UCSD-AML1 (cell line): ENCODE measurements around the gene TEX12.
"Not testable (repeated sequence)": the region's sequence is repeated elsewhere in the genome, so short reads cannot be mapped to it uniquely, and the experiment has no call there.

Experiments
- DNase-seq: peaks from one replicate; lab custom pipeline; 2025; ENCODE audit not compliant: unreplicated experiment; lab: John Stamatoyannopoulos, UW

Gene TEX12

DNA sequence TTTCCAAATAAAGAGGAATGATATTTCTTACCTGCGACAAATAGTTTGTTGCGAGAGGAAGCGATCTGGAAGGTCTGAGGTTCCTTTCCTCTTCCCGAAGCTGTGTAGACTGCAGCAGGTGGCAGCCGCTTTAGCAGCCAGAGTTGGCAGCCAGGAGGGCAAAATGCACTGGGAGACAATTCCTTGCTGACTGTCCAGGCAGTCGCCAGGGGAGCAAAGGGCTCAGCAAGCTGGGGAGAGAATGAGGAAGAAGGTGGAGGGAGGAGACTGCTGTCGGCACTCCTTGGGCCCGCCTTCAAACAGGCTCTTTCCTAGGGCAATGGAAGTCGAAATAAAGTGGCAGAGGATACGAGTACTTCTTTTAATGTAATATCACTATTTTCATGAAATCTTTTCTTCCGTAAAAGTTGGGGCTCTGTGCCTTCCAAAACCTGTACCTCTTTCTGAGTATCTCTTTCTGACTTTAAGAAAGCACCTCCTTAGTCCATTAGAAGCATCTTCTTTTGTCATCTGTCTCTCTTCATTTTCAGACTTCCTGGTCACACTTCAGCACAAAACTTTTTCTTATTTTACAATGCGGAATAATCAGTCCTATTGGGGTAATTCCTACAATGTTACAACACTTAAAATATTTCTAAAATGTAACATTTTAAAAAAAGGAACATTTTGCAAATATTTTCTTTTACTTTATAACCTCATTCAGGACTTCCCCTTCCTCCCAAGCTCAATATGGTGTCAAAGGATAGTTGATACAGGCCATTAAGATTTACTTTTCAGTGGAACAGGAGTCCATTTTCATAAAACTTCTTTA is 3.1 kb upstream of the TEX12 start, which contains the start of gene IL18:
TSS of gene IL18 (minus strand) at position 220 of the 811 bp plus-strand sequence. CDS start 9,041 bp downstream, outside the sequence.
- peak; percentile 71 for DNase-seq

DNA sequence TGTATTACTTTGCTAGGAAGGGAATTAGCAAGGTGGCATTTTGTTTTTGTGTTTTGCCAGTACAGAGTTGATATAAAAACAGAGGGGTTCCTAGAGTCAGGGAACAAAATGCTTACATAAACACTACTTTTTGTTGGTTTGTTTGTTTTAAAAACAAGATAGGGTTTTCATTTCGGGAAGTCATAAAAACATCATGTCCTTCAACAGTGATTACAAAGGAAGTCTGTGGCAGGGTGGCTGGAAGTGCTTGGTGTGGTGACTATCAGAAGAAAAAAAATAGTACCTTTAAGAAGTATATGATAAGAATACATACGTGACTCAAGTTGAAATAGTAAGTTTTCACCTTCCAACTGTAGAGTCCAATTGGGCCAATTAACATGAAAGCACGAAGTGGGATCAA is 2.1 kb upstream of the TEX12 start:
- DNase-seq, result no peak

- no peak for DNase-seq
Observed at GRCh38 chr11:112166562-112166961, 610 bp upstream of the TEX12 start.

GRCh38 chr11:112172362-112172994 is 5.3 kb downstream of the TEX12 start:
- no peak for DNase-seq

GRCh38 chr11:112173152-112173551 is 6.0 kb downstream of the TEX12 start:
- no peak for DNase-seq

DNA sequence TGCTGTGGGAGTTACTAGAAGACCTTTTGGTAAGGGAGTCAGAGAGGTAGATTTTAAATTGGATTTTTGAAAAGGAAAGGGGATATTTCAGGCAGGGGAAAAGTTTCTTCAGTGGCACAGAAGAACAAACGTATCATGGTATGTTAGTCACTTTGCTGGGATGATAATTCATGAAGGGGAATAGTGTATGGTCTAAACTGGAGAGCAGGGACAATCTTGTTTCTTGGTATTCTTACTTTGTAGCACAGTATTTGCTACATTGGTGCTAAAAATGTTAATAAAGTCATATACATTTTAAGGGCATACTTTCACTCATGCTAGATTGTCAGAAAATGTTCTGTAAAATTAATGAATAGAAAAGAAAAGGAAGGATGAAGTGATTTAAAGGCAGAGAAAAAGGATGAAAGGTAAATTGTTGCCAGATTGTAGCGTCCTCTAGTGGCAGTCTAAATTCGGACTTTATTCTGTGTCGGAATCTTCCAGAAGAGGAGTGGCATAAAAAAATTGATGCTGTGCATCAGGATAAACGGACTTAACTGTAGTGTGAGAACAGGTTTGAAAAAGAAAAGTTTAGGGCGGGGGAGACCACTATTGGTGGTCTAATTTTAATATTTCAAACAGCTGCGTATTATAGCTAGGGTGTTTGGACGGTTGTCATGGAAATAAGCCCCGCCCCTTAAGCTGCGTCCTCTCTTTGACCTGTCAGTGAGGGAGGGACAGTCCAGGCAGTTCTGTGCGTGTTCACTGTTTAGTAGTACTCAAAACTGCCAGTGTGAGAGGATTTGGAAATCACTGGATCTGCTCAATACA is 7.8 kb downstream of the TEX12 start, which contains the start of gene BCO2:
TSS of gene BCO2 (plus strand) at position 724 of the 810 bp plus-strand sequence. CDS start 90 bp downstream, outside the sequence.
- DNase-seq, result peak; percentile 33

DNA sequence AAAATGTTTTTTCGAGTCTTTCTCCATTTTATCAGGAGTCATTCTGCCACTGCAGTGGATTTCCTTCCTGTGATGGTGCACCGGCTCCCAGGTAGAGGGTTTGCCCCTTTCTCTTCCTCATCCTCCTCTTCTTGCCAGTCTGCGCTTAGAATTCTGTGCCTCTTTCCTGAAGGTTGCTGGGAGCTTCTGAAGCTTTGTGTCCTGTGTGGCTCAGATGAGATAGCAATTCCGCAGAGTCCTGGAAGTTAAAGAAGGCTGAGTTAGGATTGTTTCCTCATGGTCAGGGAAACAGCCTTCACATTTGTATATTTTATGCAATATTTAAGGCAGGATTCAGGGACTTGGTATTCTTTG is 8.4 kb downstream of the TEX12 start:
- DNase-seq, result no peak

GRCh38 chr11:112176077-112176476 is 8.9 kb downstream of the TEX12 start:
- DNase-seq, result no peak

- DNase-seq, result no peak
Observed at GRCh38 chr11:112177589-112177988, 10.4 kb downstream of the TEX12 start.

- DNase-seq, result no peak
Observed at GRCh38 chr11:112178428-112178827, 11.3 kb downstream of the TEX12 start.

DNA sequence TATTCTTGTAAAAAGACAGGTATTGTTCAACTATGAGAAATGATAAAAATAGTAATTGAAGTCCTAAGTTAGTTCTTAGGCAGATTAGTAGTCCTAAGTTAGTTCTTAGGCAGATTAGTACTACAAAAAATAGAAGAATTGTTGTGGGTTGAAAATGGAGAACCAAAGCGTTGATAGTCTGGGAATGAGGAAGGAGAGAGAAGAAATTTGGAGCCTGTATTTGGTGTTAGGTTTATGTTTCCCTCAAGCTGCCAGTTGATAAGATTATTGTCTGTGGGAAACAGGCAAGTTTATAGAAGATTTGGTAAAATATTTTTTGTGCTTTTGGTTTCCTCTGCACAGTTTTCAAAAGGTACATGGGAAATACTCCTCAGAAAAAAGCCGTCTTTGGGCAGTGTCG is 11.8 kb downstream of the TEX12 start:
- no peak for DNase-seq

- DNase-seq, result peak; percentile 28
Observed at GRCh38 chr11:112179601-112180000, 12.4 kb downstream of the TEX12 start.

- no peak for DNase-seq
Observed at GRCh38 chr11:112182867-112183266, 15.7 kb downstream of the TEX12 start.

GRCh38 chr11:112185883-112186282 is 18.7 kb downstream of the TEX12 start:
- DNase-seq, result no peak

DNA sequence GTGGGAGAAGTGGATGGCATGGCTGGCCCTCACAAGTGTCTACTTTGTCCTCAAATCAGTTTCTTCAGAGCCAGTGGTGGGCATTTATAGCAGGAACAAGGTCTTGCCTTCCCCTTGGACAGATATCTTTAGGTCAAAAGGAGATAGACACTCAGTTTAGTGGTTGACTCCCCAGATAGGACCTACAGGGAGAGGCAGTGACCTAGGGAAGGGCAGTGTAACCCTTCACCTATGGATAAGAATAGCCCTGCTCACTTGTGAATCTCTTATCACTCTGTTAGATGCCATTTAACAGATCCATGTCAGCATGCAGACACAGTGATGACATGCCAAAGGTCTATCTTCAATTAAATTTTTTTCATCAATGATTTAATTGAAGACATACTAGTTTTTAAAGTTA is 19.1 kb downstream of the TEX12 start:
- DNase-seq, result no peak

DNA sequence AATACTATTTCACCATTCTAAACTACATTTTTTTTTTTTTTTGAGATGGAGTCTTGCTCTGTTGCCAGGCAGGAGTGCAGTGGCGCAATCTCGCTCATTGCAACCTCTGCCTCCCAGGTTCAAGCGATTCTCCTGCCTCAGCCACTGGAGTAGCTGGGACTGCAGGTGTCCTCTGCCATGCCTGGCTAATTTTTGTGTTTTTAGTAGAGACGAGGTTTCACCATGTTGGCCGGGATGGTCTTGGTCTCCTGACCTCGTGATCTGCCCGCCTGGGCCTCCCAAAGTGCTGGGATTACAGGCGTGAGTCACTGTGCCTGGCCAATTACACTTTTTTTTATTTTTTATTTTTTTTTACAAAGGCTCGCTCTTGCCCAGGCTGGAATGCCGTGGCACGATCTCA is 27.9 kb downstream of the TEX12 start:
- DNase-seq, result not testable (repeated sequence)

- DNase-seq, result no peak
Observed at GRCh38 chr11:112195951-112196351, 28.8 kb downstream of the TEX12 start.

DNA sequence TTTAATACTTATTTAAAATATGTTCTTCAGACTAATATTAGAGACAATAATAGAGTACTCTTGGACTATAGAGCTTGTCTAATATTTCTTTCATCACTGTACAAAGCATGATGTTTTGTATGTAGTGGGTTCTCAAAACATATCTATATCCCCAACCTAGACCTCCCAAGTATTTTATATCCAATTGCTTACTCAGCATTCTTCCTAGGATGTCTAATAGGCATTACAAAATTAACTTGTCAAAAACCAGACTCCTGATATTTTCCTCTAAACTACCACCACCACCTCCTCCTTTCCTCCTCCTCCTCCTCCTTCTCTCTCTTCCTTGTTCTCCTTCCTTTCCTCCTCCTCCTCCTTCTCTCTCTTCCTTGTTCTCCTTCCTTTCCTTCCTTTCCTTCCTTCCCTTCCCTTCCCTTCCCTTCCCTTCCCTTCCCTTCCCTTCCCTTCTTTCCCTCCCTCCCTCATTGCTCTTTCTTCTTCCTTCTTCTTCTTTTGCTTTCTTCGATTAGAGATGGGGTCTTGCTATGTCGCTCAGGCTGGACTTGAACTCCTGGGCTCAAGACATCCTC is 29.4 kb downstream of the TEX12 start:
- DNase-seq, result no peak

GRCh38 chr11:112199101-112199500 is 31.9 kb downstream of the TEX12 start:
- DNase-seq, result not testable (repeated sequence)

- DNase-seq, result no peak
Observed at GRCh38 chr11:112200252-112200651, 33.1 kb downstream of the TEX12 start.

DNA sequence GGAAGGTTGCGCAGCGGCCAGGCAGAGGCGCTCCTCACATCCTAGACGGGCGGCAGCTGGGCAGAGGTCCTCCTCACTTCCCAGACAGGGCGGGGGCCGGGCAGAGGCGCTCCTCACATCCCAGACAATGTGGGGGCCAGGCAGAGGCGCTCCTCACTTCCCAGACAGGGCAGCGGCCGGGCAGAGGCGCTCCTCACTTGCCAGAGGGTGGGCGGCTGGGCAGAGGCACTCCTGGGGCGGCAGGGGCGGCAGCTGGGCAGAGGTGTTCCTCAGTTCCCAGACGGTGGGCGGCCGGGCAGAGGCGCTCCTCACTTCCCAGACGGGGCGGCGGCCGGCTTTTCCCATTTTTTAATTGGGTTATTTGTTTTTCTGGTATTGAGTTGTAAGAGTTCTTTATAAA is 38.9 kb downstream of the TEX12 start:
- DNase-seq, result no peak
